ENCODE results near the gene SEC23B.

The SEC23B gene

DNA sequence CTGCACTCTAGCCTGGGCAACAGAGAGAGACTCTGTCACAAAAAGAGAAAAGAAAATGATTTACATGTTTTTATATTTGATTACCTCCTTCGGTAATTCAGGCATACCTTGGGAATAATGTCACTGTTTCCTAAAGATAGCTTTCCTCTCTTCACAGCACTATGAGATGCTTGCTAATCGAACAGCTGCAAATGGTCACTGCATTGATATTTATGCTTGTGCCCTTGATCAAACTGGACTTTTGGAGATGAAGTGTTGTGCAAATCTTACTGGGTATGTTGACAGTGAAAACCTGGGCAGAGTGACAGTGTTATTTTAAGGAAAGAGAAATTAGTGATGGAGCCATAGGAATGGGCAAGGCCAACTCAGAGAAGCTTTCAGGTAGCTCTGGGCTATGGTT, 19.6 kb downstream of the SEC23B start:
- no peak overlapping the region for H3K4me3 ChIP-seq (ENCODE audit: low read depth, low read length)
- DNase-seq (ENCODE audit: low read depth): no peak
- no peak for TF ChIP-seq CTCF (IDR thresholded peaks at IDR 0.05; ENCODE audit: control insufficient read depth, extremely low read depth, insufficient read depth)

- DNase-seq (ENCODE audit: low read depth): no peak
- no peak overlapping the region for H3K4me3 ChIP-seq (ENCODE audit: low read depth, low read length)
- TF ChIP-seq CTCF (IDR thresholded peaks at IDR 0.05; ENCODE audit: control insufficient read depth, extremely low read depth, insufficient read depth): no peak
Measured at GRCh38 chr20:18527836-18528235, 20.1 kb downstream of the SEC23B start.

- DNase-seq (ENCODE audit: low read depth): no peak
- no peak overlapping the region for H3K4me3 ChIP-seq (ENCODE audit: low read depth, low read length)
- TF ChIP-seq CTCF (IDR thresholded peaks at IDR 0.05; ENCODE audit: control insufficient read depth, extremely low read depth, insufficient read depth): no peak
Measured at GRCh38 chr20:18529041-18529440, 21.3 kb downstream of the SEC23B start.

DNA sequence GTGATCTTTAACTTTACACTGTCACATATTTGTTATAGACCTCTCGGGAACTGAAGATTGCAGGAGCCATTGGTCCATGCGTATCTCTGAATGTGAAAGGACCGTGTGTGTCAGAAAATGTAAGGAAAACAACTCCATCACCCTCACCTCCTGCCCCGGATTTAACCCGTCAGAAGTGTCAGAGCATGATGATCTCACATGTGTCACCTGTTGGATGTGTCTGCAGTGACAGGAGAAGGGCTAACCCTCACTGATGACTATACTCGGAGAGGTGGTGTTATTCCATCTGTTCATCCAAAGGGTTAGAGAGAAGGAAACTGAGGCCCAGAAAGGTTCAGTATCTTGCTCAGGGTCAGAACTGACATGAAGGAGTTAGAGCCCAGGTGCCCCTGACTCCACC, 24.9 kb downstream of the SEC23B start:
- H3K4me3 ChIP-seq (ENCODE audit: low read depth, low read length): no peak overlapping the region
- no peak for DNase-seq (ENCODE audit: low read depth)
- no peak for TF ChIP-seq CTCF (IDR thresholded peaks at IDR 0.05; ENCODE audit: control insufficient read depth, extremely low read depth, insufficient read depth)

- no peak for TF ChIP-seq CTCF (IDR thresholded peaks at IDR 0.05; ENCODE audit: control insufficient read depth, extremely low read depth, insufficient read depth)
- no peak overlapping the region for H3K4me3 ChIP-seq (ENCODE audit: low read depth, low read length)
- DNase-seq (ENCODE audit: low read depth): no peak
Measured at GRCh38 chr20:18533491-18533890, 25.8 kb downstream of the SEC23B start.

GRCh38 chr20:18533978-18534644, 26.4 kb downstream of the SEC23B start:
- TF ChIP-seq CTCF (IDR thresholded peaks at IDR 0.05; ENCODE audit: control insufficient read depth, extremely low read depth, insufficient read depth): no peak
- peak; percentile 1 for DNase-seq (ENCODE audit: low read depth)
- no peak overlapping the region for H3K4me3 ChIP-seq (ENCODE audit: low read depth, low read length)

GRCh38 chr20:18537651-18538050, 29.9 kb downstream of the SEC23B start:
- no peak for DNase-seq (ENCODE audit: low read depth)
- no peak overlapping the region for H3K4me3 ChIP-seq (ENCODE audit: low read depth, low read length)
- no peak for TF ChIP-seq CTCF (IDR thresholded peaks at IDR 0.05; ENCODE audit: control insufficient read depth, extremely low read depth, insufficient read depth)

All from LNCaP clone FGC (cell line).